HG03469 (cell line): ENCODE data around the gene C22orf39.

Experiments used
- ATAC-seq: cut with Tn5 transposase; IDR thresholded peaks from one replicate; pipeline ENCODE4 v1.9.1; 2021; ENCODE audit warnings: mild to moderate bottlenecking, moderate library complexity, moderate number of reproducible peaks; ENCODE audit not compliant: unreplicated experiment

The C22orf39 gene

GRCh38 chr22:19477321-19478044 lies 30.0 kb upstream of the C22orf39 start:
- ATAC-seq = no peak

DNA sequence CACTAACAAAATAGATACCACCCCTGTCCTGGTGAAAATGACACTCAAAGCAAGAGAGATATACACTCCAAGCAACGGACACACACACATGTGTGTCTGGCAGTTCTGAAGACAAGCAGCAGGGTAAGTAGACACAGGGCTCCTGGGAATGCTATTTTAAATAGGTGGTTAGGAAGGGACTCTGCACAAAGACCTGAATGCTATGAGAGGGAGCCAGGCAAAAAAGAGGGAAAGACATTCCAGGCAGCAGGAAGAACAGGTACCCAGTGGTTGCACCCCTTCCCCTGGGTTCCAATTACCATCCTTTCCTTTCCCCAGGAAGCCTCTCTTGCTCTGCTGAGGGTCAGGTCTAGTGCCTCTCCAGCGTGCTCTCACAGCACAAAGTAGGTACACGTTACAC lies 28.5 kb upstream of the C22orf39 start:
- ATAC-seq = no peak

- ATAC-seq = no peak
Observed at GRCh38 chr22:19473578-19473977, 26.1 kb upstream of the C22orf39 start.

- ATAC-seq = no peak
Observed at GRCh38 chr22:19472233-19472632, 24.7 kb upstream of the C22orf39 start.

DNA sequence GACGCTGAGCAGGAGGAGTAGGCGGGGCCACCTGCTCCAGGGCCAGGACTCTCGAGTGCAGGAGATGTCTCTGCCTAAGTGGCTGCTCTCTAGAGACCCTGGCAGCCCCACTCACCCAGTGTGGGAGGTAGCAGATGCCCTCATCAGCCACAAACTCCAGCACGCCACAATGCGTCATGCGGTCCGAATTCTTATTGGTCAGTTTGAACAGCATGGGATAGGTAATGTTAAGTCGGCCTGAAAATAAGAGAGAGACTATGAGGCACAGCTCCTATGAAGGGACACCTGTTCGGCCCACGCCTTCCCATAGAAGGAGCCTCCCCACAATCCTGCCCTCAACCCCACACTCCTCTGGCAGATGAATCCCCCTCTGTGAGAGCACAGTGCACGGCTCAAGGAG lies 24.1 kb upstream of the C22orf39 start:
- ATAC-seq = no peak

- ATAC-seq = no peak
Observed at GRCh38 chr22:19470010-19470409, 22.5 kb upstream of the C22orf39 start.

DNA sequence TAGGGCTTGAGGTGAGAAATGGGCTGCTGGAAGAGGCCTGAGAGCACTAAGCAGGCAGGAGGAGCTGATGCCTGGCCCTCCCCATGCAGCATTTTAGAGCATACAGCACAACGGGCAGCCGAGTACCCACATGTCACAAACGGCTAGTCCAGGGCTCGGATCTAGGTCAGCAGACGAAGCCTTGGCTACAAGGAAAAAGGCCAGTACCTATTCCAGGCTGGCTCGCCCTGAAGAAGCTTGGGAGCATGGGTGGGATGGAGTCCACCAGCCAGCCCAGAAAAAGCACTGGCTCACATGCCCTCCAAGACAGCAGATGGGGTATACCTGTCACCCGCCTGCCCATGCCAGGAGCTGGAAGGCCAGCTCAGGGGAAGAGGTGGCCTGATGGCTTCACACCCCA lies 21.9 kb upstream of the C22orf39 start:
- no peak for ATAC-seq

DNA sequence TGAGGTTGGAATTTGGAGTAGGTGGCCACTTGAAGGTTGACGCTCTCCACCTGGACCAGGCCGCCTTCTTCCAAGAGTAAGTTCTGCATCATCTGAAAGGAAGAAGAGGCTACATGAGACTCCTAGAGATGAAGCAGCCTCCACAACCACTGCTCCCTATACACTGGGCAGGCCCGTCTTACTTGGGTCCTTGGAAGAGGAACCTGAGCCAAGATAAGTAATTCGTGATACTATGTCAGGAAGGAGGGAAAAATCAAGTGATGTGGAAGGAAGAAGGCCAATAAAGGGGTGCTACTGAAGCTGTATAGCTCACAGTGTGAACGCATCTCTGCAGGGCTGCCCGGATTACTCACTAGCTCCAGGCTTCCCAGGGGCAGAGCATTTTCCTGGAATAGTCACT lies 20.4 kb upstream of the C22orf39 start:
- ATAC-seq = no peak

DNA sequence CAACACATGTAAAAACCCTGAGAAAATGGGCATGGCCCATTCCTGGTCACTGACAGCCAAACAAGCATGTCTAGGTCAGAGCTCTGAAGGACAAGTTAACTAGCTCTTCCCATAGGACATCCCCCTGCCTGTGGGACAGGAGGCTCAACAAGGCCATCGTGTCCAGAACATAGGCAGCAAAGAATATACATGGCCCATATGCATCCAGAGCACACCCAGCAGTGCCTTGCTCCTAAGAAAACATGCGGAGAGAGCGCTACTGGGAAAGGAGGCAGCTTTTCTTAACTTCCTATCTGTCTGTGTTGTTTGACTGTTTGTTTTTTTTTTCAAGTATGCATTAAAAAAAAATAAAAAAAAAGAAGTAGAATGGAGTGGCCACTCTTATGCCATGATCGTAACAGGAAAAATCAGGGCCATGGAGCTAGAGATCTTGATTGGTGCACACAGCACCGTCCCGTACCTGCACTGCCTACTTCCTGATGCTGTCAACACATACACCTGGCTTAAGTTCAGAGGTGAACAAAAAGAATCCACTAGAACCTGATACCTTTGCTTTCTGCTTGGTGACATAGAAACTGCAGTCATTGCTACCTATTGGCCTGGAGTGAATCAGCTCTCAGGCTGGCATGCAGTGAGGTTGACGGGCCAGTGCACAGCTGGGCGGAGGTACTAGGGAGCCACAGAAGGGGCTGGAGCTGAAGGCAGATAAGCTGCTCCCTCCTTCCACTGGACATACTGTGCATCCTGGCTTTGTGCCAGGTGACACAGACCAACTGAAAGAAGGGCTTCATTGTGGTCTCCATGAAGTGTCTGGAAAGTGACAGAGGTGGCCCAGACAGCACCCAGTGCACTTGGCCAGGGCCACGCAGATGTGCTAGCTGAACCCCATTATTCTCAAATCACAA lies 19.6 kb upstream of the C22orf39 start:
- ATAC-seq = no peak

GRCh38 chr22:19466126-19466716 lies 18.7 kb upstream of the C22orf39 start:
- ATAC-seq = no peak

- ATAC-seq = no peak
Observed at GRCh38 chr22:19464975-19465374, 17.5 kb upstream of the C22orf39 start.

- ATAC-seq = no peak
Observed at GRCh38 chr22:19464546-19464945, 17.0 kb upstream of the C22orf39 start.

GRCh38 chr22:19463491-19464469 lies 16.3 kb upstream of the C22orf39 start:
- ATAC-seq = no peak

- no peak for ATAC-seq
Observed at GRCh38 chr22:19463008-19463407, 15.5 kb upstream of the C22orf39 start.

DNA sequence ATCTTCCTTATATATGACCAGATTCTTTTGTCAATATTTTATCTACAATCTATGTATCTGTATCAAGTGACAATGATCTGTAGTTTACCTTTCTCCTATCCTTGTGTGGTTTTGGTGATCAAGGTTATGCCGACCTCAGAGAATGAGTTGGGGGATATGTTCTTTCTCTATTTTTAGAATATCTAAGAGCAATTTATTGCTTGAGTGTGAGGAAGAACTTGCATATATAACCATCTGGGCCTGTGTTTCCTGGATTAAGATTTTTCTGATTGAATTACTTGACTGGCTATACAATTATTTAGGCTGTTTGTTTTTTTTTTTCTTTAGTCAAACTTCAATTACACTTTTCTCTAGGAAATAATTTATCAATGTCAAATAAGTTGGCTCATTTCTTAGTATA lies 14.0 kb upstream of the C22orf39 start:
- no peak for ATAC-seq

- ATAC-seq = no peak
Observed at GRCh38 chr22:19460036-19460435, 12.5 kb upstream of the C22orf39 start.

GRCh38 chr22:19457828-19458428 lies 10.4 kb upstream of the C22orf39 start:
- ATAC-seq = no peak

- no peak for ATAC-seq
Observed at GRCh38 chr22:19456541-19456940, 9.0 kb upstream of the C22orf39 start.

- no peak for ATAC-seq
Observed at GRCh38 chr22:19455585-19456370, 8.3 kb upstream of the C22orf39 start.
